ENCODE results near the gene USP3. TPM values are rescaled to one million over a fixed set of nuclear protein-coding genes. Genes with fewer than 3 reads are reported as not detected.
A peak's percentile ranks its signal among the peaks of the same experiment; 100 is the strongest.

Gene USP3
- total RNA-seq, 1 donor from 2014 or later: 17.2 TPM

DNA sequence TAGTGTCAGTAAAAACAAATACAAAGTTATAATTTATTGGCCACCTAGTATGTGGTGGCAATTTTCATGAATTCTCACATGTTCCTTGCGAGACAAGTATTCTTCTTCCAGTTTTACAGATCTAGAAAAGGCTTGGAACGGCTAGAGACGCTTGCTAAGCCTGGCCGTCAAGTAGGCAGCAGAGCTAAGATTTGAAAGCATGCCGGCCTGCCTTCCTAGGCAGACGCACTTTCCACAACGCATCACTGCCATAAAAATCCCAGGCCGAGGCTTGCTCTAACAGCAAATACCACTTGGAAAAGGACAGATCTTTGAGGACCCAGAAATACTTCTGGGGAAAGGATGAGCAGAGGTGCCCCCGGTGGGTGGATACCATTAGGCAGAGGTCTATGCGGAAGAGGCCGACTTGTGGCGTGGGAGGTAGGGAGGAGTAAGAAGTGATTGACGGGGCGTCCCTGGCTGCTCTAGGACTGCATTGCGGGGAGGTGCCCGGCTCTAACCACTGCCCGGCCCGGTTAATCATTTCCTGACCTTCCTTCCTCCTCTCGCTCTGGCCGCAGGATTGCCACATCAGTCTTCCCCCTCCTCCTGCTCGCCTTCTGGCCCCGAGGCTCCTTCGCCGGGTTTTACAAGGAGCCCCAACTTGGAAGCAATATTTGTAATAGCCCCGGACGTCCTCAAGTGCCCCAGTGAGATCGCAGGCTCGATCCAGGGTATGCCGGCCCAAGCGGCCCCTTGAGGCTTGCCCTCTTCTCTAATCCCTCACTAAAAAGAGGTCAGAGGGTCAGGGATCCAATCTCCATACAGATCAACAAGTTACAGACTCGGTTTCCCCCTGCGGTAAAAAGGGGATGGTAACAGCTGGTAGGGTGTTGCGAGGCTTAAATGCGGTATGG is 1.3 kb upstream of the USP3 start:
- no peak for TF ChIP-seq CTCF (IDR thresholded peaks at IDR 0.05; ENCODE audit: borderline replicate concordance)
- Histone ChIP-seq H3K27me3 (ENCODE audit: low read depth) (no peaks in the 10 kb centered on the region), H3K4me3 (peak overlapping the region; percentile 83), H3K9me3 (replicated peaks) (no peaks in the 10 kb centered on the region), H3K36me3 (no peaks in the 10 kb centered on the region), H3K27ac (replicated peaks) (peak overlapping the region; percentile 99), H3K4me1 (peaks cover 69% of the 10 kb centered on the region)
- peak; percentile 88 for DNase-seq
- intact Hi-C loops (cut with micrococcal nuclease): loop anchor here (10.0 kb wide), 1 partner anchor 52 kb away; no protein-coding TSS in a partner anchor

DNA sequence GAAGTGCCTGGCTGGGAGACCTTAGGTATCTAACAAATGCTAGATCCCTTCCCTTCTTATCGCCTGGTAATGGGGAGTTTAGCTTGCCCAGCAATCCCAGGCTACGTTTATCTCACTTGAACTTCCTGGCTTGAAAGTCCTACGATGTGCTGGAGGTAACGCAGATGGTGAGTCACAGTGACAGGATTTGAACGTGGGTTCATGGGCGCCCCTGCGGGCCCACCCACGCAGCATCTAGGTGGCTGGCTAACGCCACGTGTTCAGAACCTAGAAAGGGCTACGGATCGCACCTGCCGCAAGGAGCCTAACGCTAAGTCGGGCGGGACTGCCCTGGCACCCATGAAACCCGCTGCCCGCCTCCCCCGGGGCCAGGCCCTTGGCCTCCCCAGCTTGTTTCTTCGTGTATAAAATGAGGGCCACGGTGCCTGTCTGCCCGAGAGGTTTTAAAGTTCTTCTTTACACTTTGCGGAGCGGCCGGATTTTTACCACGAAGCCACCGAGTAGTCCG is 600 bp upstream of the USP3 start:
- Histone ChIP-seq H3K36me3 (no peaks in the 10 kb centered on the region), H3K4me3 (peak overlapping the region; percentile 83), H3K9me3 (replicated peaks) (no peaks in the 10 kb centered on the region), H3K27ac (replicated peaks) (peak overlapping the region; percentile 99), H3K27me3 (ENCODE audit: low read depth) (no peaks in the 10 kb centered on the region), H3K4me1 (peaks cover 76% of the 10 kb centered on the region)
- DNase-seq: no peak
- TF ChIP-seq CTCF (IDR thresholded peaks at IDR 0.05; ENCODE audit: borderline replicate concordance): no peak
- intact Hi-C loops (cut with micrococcal nuclease): loop anchor here (10.0 kb wide), 1 partner anchor 51 kb away; no protein-coding TSS in a partner anchor

DNA sequence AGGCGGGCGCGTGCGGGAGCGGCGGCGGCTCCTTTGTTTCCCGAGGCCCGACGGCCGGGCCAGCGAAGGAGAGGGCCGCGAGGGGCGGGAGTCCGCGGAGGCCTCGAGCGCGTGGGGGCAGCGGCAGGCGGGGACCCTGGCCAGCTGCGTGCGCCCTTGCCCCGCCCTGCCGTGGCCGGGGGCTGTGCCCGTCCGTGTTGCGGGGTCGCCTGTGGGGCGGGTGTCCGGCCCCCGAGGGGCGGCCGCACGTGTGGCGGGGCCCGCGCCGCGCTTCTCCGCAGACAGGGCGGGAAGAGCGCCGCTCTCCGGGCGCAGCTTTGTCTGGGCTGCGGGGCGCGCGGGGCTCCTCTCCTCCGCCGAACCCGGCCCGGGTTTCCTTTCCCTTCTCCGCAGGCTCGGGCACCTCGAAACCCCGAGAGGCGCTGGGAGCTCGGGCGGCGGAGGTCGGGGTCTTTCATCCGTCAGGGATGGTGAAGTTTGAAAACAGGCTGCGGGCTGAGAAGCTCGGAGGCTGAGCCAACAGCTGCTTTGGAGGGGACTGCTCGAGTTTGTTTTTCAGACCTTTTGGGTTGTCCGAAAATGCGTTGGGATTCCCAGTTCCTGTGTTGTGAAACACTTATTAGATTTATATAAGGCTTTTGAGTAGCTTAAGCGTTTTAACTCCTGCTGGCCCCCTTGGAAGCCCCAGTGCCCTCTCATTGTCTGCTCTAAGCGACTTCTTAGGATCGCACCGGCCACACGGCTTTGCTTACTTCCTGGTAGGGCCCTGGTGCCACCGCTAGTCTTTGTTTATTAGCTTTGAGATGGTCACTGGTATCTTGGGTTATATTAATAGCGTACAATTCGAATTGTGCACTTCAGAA is 817 bp downstream of the USP3 start:
- peak; percentile 67 for DNase-seq
- Histone ChIP-seq H3K27me3 (ENCODE audit: low read depth) (no peaks in the 10 kb centered on the region), H3K4me1 (peaks cover 90% of the 10 kb centered on the region), H3K9me3 (replicated peaks) (no peaks in the 10 kb centered on the region), H3K27ac (replicated peaks) (peak overlapping the region; percentile 99), H3K36me3 (no peaks in the 10 kb centered on the region), H3K4me3 (peak overlapping the region; percentile 83)
- peak; percentile 58 for TF ChIP-seq CTCF (IDR thresholded peaks at IDR 0.05; ENCODE audit: borderline replicate concordance)
- intact Hi-C loops (cut with micrococcal nuclease): loop anchor here (10.0 kb wide), 1 partner anchor 50 kb away; no protein-coding TSS in a partner anchor

- Histone ChIP-seq H3K4me3 (peak overlapping the region; percentile 83), H3K27ac (replicated peaks) (peak overlapping the region; percentile 99), H3K4me1 (peaks cover 91% of the 10 kb centered on the region), H3K9me3 (replicated peaks) (no peaks in the 10 kb centered on the region), H3K36me3 (no peaks in the 10 kb centered on the region), H3K27me3 (ENCODE audit: low read depth) (no peaks in the 10 kb centered on the region)
- no peak for TF ChIP-seq CTCF (IDR thresholded peaks at IDR 0.05; ENCODE audit: borderline replicate concordance)
- intact Hi-C loops (cut with micrococcal nuclease): loop anchor here (10.0 kb wide), 1 partner anchor 49 kb away; no protein-coding TSS in a partner anchor
- DNase-seq: no peak
These were observed 1.4 kb downstream of the USP3 start for GRCh38 chr15:63505842-63506222.

- no peak for DNase-seq
- H3K27me3 ChIP-seq (ENCODE audit: low read depth): no peaks in the 10 kb centered on the region
- no peak for TF ChIP-seq CTCF (IDR thresholded peaks at IDR 0.05; ENCODE audit: borderline replicate concordance)
- no peak overlapping the region for H3K27ac ChIP-seq (replicated peaks)
- intact Hi-C loops (cut with micrococcal nuclease): loop anchor here (10.0 kb wide), 1 partner anchor 48 kb away; no protein-coding TSS in a partner anchor
- peak overlapping the region; percentile 83 for H3K4me3 ChIP-seq
- H3K36me3 ChIP-seq: no peaks in the 10 kb centered on the region
- no peaks in the 10 kb centered on the region for H3K9me3 ChIP-seq (replicated peaks)
- peaks cover 91% of the 10 kb centered on the region for H3K4me1 ChIP-seq
These were observed 2.2 kb downstream of the USP3 start for GRCh38 chr15:63506537-63507035.

All from left ventricle myocardium inferior (tissue), 1 donor.